IMR-90 (cell line): ENCODE measurements around the gene CFAP299. TPM values are rescaled to one million over a fixed set of nuclear protein-coding genes. Genes with fewer than 3 reads are reported as not detected.

Source experiments
- ATAC-seq: fragments of 200-7000 bp; cut with Tn5 transposase; 2 replicates; pipeline ENCODE4 v1.9.1; 2020; ENCODE audit warnings: low read depth, mild to moderate bottlenecking, moderate library complexity
- BruUV-seq: library from RNA; stranded (reverse); fragments of 400-500 nt; replicated peaks from 2 replicates; lab custom pipeline; 2021; lab: Mats Ljungman, UMichigan
- CTCF ChIA-PET: fragments of 300-600 bp; formaldehyde crosslinking; extraction: SDS; loops from one replicate; lab custom pipeline; 2021; ENCODE audit warnings: antibody characterized with exemption; lab: Yijun Ruan, JAX
- POLR2A ChIA-PET: fragments of 300-600 bp; sonication (Branson Sonifier 250); formaldehyde crosslinking; loops from one replicate; lab custom pipeline; 2022; ENCODE audit warnings: antibody characterized with exemption; ENCODE audit not compliant: unreplicated experiment; lab: Charles Lee
- DNase-seq: peaks from one replicate; pipeline ENCODE4 v3.0.0; 2013
- H2AFZ ChIP-seq: replicated peaks from 2 replicates; pipeline ENCODE3; 2013; ENCODE audit warnings: low read length, mild to moderate bottlenecking; ENCODE audit not compliant: poor library complexity
- H2AK5ac ChIP-seq: 2 replicates; pipeline ENCODE4 v1.6.1; 2013; ENCODE audit warnings: low read depth, low read length, inconsistent platforms
- H2AK9ac ChIP-seq: replicated peaks from 2 replicates; pipeline ENCODE3; 2013; ENCODE audit warnings: mild to moderate bottlenecking, low read depth, low read length, moderate library complexity; ENCODE audit not compliant: poor library complexity
- H2BK120ac ChIP-seq: 2 replicates; pipeline ENCODE4 v1.6.1; 2013; ENCODE audit warnings: low read depth, low read length, inconsistent platforms
- H2BK15ac ChIP-seq: 3 replicates; pipeline ENCODE4 v1.6.1; 2013; ENCODE audit warnings: low read depth, low read length, inconsistent platforms
- H2BK20ac ChIP-seq: 2 replicates; pipeline ENCODE4 v1.6.1; 2013; ENCODE audit warnings: low read depth, mild to moderate bottlenecking, inconsistent platforms, low read length, moderate library complexity
- H2BK5ac ChIP-seq: 2 replicates; pipeline ENCODE4 v1.6.1; 2013; ENCODE audit warnings: mild to moderate bottlenecking, low read depth, low read length, inconsistent platforms; ENCODE audit not compliant: poor library complexity, severe bottlenecking
- H3K14ac ChIP-seq: replicated peaks from 2 replicates; pipeline ENCODE4 v1.6.1; 2013; ENCODE audit warnings: low read depth, low read length, inconsistent platforms
- H3K18ac ChIP-seq: 2 replicates; pipeline ENCODE4 v1.6.1; 2013; ENCODE audit warnings: low read depth, low read length, control low read depth
- H3K23ac ChIP-seq: 2 replicates; pipeline ENCODE4 v1.6.1; 2013; ENCODE audit warnings: low read depth, low read length, inconsistent platforms
- H3K27ac ChIP-seq: 2 replicates; pipeline ENCODE4 v1.5.1; 2013; ENCODE audit warnings: mild to moderate bottlenecking, control low read depth, low read length; ENCODE audit not compliant: insufficient read depth
- H3K27me3 ChIP-seq: 2 replicates; pipeline ENCODE4 v1.6.1; 2013; ENCODE audit warnings: low read length; ENCODE audit not compliant: control insufficient read depth, insufficient read depth
- H3K36me3 ChIP-seq: 2 replicates; pipeline ENCODE4 v1.6.1; 2013; ENCODE audit warnings: low read length, mixed read lengths; ENCODE audit not compliant: control insufficient read depth, insufficient read depth
- H3K4ac ChIP-seq: 2 replicates; pipeline ENCODE4 v1.6.1; 2013; ENCODE audit warnings: low read depth, low read length, inconsistent platforms
- H3K4me1 ChIP-seq: 2 replicates; pipeline ENCODE4 v1.6.1; 2013; ENCODE audit warnings: low read length, mixed read lengths; ENCODE audit not compliant: control insufficient read depth, insufficient read depth
- H3K4me2 ChIP-seq: 2 replicates; pipeline ENCODE4 v1.6.1; 2013; ENCODE audit warnings: low read depth, mild to moderate bottlenecking, control low read depth, low read length, moderate library complexity
- H3K4me3 ChIP-seq: 2 replicates; pipeline ENCODE4 v1.5.1; 2013; ENCODE audit warnings: low read depth, mild to moderate bottlenecking, control low read depth, low read length, moderate library complexity; ENCODE audit not compliant: insufficient read depth
- H3K56ac ChIP-seq: 2 replicates; pipeline ENCODE4 v1.6.1; 2013; ENCODE audit warnings: low read length, inconsistent platforms; ENCODE audit not compliant: insufficient read depth; ENCODE audit errors: extremely low read depth
- H3K79me1 ChIP-seq, 2 experiments: 2 replicates each; pipeline ENCODE4 v1.6.1; 2013; ENCODE audit warnings: low read length in 2 of 2, inconsistent platforms in 1 of 2, low read depth in 1 of 2
- H3K9ac ChIP-seq: 2 replicates; pipeline ENCODE4 v1.6.1; 2013; ENCODE audit warnings: low read depth, low read length, control low read depth
- H3K9me1 ChIP-seq: 2 replicates; pipeline ENCODE4 v1.6.1; 2013; ENCODE audit warnings: low read length, inconsistent platforms; ENCODE audit not compliant: insufficient read depth
- H3K9me3 ChIP-seq: 2 replicates; pipeline ENCODE4 v1.6.1; 2013; ENCODE audit warnings: low read length; ENCODE audit not compliant: control insufficient read depth, insufficient read depth
- H4K20me1 ChIP-seq: 2 replicates; pipeline ENCODE4 v1.6.1; 2013; ENCODE audit warnings: low read length, inconsistent platforms; ENCODE audit not compliant: insufficient read depth
- H4K5ac ChIP-seq: 2 replicates; pipeline ENCODE4 v1.6.1; 2013; ENCODE audit warnings: mild to moderate bottlenecking, low read depth, low read length, control low read depth
- H4K8ac ChIP-seq, 2 experiments: 2 replicates each; pipeline ENCODE4 v1.6.1; 2013; ENCODE audit warnings: low read depth in 2 of 2, low read length in 2 of 2, control low read depth in 1 of 2, inconsistent platforms in 1 of 2
- H4K91ac ChIP-seq: 2 replicates; pipeline ENCODE4 v1.6.1; 2013; ENCODE audit warnings: low read depth, low read length, inconsistent platforms; ENCODE audit not compliant: insufficient read depth
- BHLHE40 ChIP-seq: fragments of 150-350 bp; IDR thresholded peaks from 2 replicates; pipeline ENCODE4 v1.6.1; 2016; ENCODE audit warnings: mild to moderate bottlenecking, low read depth, low read length
- CEBPB ChIP-seq: IDR thresholded peaks from 2 replicates; pipeline ENCODE4 v1.6.1; 2012; ENCODE audit warnings: low read depth, low read length, improper control_type of control experiment
- CHD1 ChIP-seq: IDR thresholded peaks from 2 replicates; pipeline ENCODE4 v1.6.1; 2012; ENCODE audit warnings: low read depth, low read length, improper control_type of control experiment
- FOS ChIP-seq: fragments of 150-350 bp; IDR thresholded peaks from 2 replicates; pipeline ENCODE4 v1.6.1; 2016; ENCODE audit warnings: low read depth, low read length
- MAFK ChIP-seq: IDR thresholded peaks from 2 replicates; pipeline ENCODE4 v1.6.1; 2012; ENCODE audit warnings: low read depth, low read length, improper control_type of control experiment
- MAZ ChIP-seq: IDR thresholded peaks from 2 replicates; pipeline ENCODE4 v1.6.1; 2012; ENCODE audit warnings: low read depth, mild to moderate bottlenecking, low read length, improper control_type of control experiment, moderate library complexity, borderline replicate concordance
- MXI1 ChIP-seq: IDR thresholded peaks from 2 replicates; pipeline ENCODE4 v1.6.1; 2012; ENCODE audit warnings: low read depth, mild to moderate bottlenecking, low read length, moderate library complexity, borderline replicate concordance
- NFE2L2 ChIP-seq: fragments of 150-350 bp; IDR thresholded peaks from 2 replicates; pipeline ENCODE4 v1.6.1; 2016; ENCODE audit warnings: low read depth, mild to moderate bottlenecking, low read length
- POLR2A ChIP-seq: IDR thresholded peaks from 2 replicates; pipeline ENCODE4 v1.6.1; 2012; ENCODE audit warnings: mild to moderate bottlenecking, low read depth, low read length
- RAD21 ChIP-seq: IDR thresholded peaks from 2 replicates; pipeline ENCODE4 v1.6.1; 2012; ENCODE audit warnings: low read length, improper control_type of control experiment
- RCOR1 ChIP-seq: IDR thresholded peaks from 2 replicates; pipeline ENCODE4 v1.6.1; 2012; ENCODE audit warnings: mild to moderate bottlenecking, low read length, improper control_type of control experiment; ENCODE audit not compliant: insufficient replicate concordance
- RFX5 ChIP-seq: IDR thresholded peaks from 2 replicates; pipeline ENCODE4 v1.8.0; 2012; ENCODE audit warnings: low read depth, mild to moderate bottlenecking, low read length, moderate library complexity
- SMC3 ChIP-seq: fragments of 150-350 bp; IDR thresholded peaks from 2 replicates; pipeline ENCODE4 v1.6.1; 2016; ENCODE audit warnings: low read depth, mild to moderate bottlenecking, antibody characterized with exemption, low read length, moderate library complexity
- WGBS, 2 experiments: methylation state at CpG; one replicate each; pipeline versions ENCODE4 v1.1.5 to v1.1.7; 2013; ENCODE audit warnings: missing lambda C conversion rate in 2 of 2; ENCODE audit not compliant: insufficient read length in 1 of 2; ENCODE audit errors: extremely low coverage in 2 of 2; 5-methylcytosine and 5-hydroxymethylcytosine counted together
- dilution Hi-C: fragments of 300-500 bp; cut with HindIII; formaldehyde crosslinking; loops from one replicate; pipeline ENCODE4 v1.14.3; 2018; ENCODE audit warnings: low sequenced_read_pairs; ENCODE audit not compliant: unreplicated experiment
- in situ Hi-C: fragments of 300-500 bp; cut with MboI; formaldehyde crosslinking; loops from 3 replicates; pipeline ENCODE4 v1.14.3; 2019; ENCODE audit warnings: low sequenced_read_pairs, inconsistent platforms, mixed read lengths
- intact Hi-C: fragments of 100-400 bp; cut with micrococcal nuclease; formaldehyde crosslinking; loops from 2 replicates; pipeline ENCODE4 v1.10.0; 2022
- polyA plus RNA-seq, 3 experiments: library from polyadenylated mRNA; depleted of rRNA; stranded (reverse); fragments of >200 nt; gene quantifications; 2 replicates each; pipeline ENCODE4 v1.2.3, GENCODE V29; 2012; ENCODE audit warnings: low replicate concordance in 1 of 3
- total RNA-seq: library from RNA; depleted of rRNA; stranded (reverse); fragments of >200 nt; gene quantifications from 2 replicates; pipeline ENCODE4 v1.2.3, GENCODE V29; 2012
- TF ChIP-seq, protein P1 (sequence below): fragments of 150-350 bp; IDR thresholded peaks from 2 replicates; pipeline ENCODE4 v1.6.1; 2016; ENCODE audit warnings: low read depth, mild to moderate bottlenecking, low read length, moderate library complexity, borderline replicate concordance
- TF ChIP-seq, protein P2 (sequence below): conservative IDR thresholded peaks from 2 replicates; pipeline ENCODE4 v1.5.1; 2012; ENCODE audit warnings: mild to moderate bottlenecking, low read depth, low read length, improper control_type of control experiment
- TF ChIP-seq, protein P3 (sequence below): fragments of 150-350 bp; IDR thresholded peaks from 2 replicates; pipeline ENCODE4 v1.6.1; 2017; ENCODE audit warnings: mild to moderate bottlenecking, antibody characterized with exemption, low read length, low read depth

Gene CFAP299
- total and polyA plus RNA-seq, 2 of the 4 experiments (the other 2 are of a cell fraction), result 1.0 to 1.1 TPM

DNA sequence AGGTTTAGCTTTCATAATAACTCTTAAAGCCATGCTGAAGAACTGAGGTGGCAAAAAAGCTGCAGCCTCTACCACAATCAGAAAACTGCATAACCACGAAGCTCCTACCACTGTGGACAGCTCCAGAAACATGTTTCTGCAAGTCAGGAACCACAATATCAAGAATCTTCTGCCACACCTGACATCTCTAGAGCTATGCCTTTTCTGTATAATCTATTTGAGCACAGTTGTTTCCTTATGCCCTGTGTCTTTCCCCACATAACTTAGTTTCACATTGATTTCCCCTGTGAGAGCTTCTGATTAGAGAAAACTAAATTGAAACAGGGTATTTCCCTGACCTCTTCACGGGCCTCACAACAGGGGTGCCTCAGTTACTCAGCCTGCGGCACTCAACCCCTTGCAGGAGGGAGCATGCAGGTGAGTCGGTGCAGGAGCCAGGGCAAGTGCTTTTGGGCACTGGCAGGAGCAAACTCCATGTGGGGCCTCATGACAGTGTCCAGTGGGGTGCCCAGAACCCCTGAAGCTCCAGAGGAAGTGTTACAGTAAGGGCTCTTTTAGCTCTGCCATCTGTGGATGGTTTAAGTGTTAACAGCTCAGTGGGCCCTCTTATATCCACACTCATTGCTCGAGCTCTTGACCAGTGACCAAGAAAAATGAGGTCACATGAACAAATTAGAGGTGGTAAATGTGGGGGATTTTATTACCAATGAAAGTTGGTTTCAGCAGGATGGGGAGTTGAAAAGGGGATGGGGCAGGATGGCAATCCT lies 562.2 kb downstream of the CFAP299 start:
- H3K18ac ChIP-seq, result no peak overlapping the region
- H3K23ac ChIP-seq, result no peak overlapping the region
- BruUV-seq, result no TSS peak
- intact Hi-C loops, result no loop called here
- no peak overlapping the region for H3K9ac ChIP-seq
- H4K91ac ChIP-seq, result no peak overlapping the region
- H4K5ac ChIP-seq, result no peak overlapping the region
- no peak overlapping the region for H3K4me3 ChIP-seq
- no peak overlapping the region for H2BK5ac ChIP-seq
- H2BK20ac ChIP-seq, result no peak overlapping the region
- H2AFZ ChIP-seq, result no peak overlapping the region
- no peak overlapping the region for H2BK120ac ChIP-seq
- no peak for DNase-seq
- H3K27ac ChIP-seq, result no peak overlapping the region
- H3K79me1 ChIP-seq, result no peaks in the 10 kb centered on the region
- no peak overlapping the region for H3K4ac ChIP-seq
- no peaks in the 10 kb centered on the region for H3K36me3 ChIP-seq
- no peak overlapping the region for H2AK9ac ChIP-seq
- no peaks in the 10 kb centered on the region for H3K4me1 ChIP-seq
- no peak for ATAC-seq
- H3K56ac ChIP-seq, result no peak overlapping the region
- no peaks in the 10 kb centered on the region for H3K9me1 ChIP-seq
- dilution Hi-C loops, result no loop called here
- H2BK15ac ChIP-seq, result no peak overlapping the region
- WGBS, 2 experiments, result no CpG with 5 or more reads among the region's 5 CpGs
- H4K8ac ChIP-seq, result no peak overlapping the region
- no peak for TF ChIP-seq CEBPB
- no peak for TF ChIP-seq RCOR1
- no peak for TF ChIP-seq CHD1
- no peak for TF ChIP-seq RFX5
- no peak for TF ChIP-seq MAZ
- TF ChIP-seq, protein P1, sequence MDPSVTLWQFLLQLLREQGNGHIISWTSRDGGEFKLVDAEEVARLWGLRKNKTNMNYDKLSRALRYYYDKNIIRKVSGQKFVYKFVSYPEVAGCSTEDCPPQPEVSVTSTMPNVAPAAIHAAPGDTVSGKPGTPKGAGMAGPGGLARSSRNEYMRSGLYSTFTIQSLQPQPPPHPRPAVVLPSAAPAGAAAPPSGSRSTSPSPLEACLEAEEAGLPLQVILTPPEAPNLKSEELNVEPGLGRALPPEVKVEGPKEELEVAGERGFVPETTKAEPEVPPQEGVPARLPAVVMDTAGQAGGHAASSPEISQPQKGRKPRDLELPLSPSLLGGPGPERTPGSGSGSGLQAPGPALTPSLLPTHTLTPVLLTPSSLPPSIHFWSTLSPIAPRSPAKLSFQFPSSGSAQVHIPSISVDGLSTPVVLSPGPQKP, result no peak
- no peak for TF ChIP-seq BHLHE40
- TF ChIP-seq POLR2A, result no peak
- TF ChIP-seq MAFK, result no peak
- TF ChIP-seq RAD21, result no peak
- TF ChIP-seq FOS, result no peak
- TF ChIP-seq NFE2L2, result no peak
- no peak for TF ChIP-seq SMC3
- TF ChIP-seq MXI1, result no peak
- TF ChIP-seq, protein P2, sequence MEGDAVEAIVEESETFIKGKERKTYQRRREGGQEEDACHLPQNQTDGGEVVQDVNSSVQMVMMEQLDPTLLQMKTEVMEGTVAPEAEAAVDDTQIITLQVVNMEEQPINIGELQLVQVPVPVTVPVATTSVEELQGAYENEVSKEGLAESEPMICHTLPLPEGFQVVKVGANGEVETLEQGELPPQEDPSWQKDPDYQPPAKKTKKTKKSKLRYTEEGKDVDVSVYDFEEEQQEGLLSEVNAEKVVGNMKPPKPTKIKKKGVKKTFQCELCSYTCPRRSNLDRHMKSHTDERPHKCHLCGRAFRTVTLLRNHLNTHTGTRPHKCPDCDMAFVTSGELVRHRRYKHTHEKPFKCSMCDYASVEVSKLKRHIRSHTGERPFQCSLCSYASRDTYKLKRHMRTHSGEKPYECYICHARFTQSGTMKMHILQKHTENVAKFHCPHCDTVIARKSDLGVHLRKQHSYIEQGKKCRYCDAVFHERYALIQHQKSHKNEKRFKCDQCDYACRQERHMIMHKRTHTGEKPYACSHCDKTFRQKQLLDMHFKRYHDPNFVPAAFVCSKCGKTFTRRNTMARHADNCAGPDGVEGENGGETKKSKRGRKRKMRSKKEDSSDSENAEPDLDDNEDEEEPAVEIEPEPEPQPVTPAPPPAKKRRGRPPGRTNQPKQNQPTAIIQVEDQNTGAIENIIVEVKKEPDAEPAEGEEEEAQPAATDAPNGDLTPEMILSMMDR, result no peak
- TF ChIP-seq, protein P3, sequence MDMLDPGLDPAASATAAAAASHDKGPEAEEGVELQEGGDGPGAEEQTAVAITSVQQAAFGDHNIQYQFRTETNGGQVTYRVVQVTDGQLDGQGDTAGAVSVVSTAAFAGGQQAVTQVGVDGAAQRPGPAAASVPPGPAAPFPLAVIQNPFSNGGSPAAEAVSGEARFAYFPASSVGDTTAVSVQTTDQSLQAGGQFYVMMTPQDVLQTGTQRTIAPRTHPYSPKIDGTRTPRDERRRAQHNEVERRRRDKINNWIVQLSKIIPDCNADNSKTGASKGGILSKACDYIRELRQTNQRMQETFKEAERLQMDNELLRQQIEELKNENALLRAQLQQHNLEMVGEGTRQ, result no peak
- ChIA-PET POLR2A (no interaction called here), CTCF (no interaction called here)
- H3K4me2 ChIP-seq, result no peak overlapping the region
- H4K20me1 ChIP-seq, result no peaks in the 10 kb centered on the region
- no peak overlapping the region for H3K14ac ChIP-seq
- no peaks in the 10 kb centered on the region for H3K27me3 ChIP-seq
- H3K9me3 ChIP-seq, result no peaks in the 10 kb centered on the region
- no peak overlapping the region for H2AK5ac ChIP-seq
- in situ Hi-C loops, result no loop called here
